BJ (cell line): ENCODE data around the gene ADAMTS19. TPM values are rescaled to one million over a fixed set of nuclear protein-coding genes. Genes with fewer than 3 reads are reported as not detected.
"Not testable (repeated sequence)": the region's sequence is repeated elsewhere in the genome, so short reads cannot be mapped to it uniquely, and the experiment has no call there.

Experiments
- CTCF ChIA-PET: fragments of 350-600 bp; formaldehyde crosslinking; extraction: SDS; loops from one replicate; lab custom pipeline; 2021; ENCODE audit warnings: antibody characterized with exemption, inconsistent platforms; lab: Yijun Ruan, JAX
- POLR2A ChIA-PET: fragments of 300-600 bp; sonication (Branson Sonifier 250); formaldehyde crosslinking; extraction: SDS; loops from one replicate; lab custom pipeline; 2021; ENCODE audit warnings: antibody characterized with exemption; lab: Charles Lee
- DNase-seq: peaks from one replicate; pipeline ENCODE4 v3.0.0-alpha.2; 2011; ENCODE audit warnings: low read depth
- H3K27me3 ChIP-seq: 2 replicates; pipeline ENCODE4 v1.6.0; 2011; ENCODE audit warnings: low read length; ENCODE audit not compliant: control insufficient read depth, insufficient read depth
- H3K36me3 ChIP-seq: 2 replicates; pipeline ENCODE4 v1.5.1; 2011; ENCODE audit warnings: low read length; ENCODE audit not compliant: control insufficient read depth, insufficient read depth
- H3K4me3 ChIP-seq: 2 replicates; pipeline ENCODE4 v1.5.1; 2011; ENCODE audit warnings: low read depth, mild to moderate bottlenecking, control low read depth, low read length
- polyA plus RNA-seq: library from polyadenylated mRNA; depleted of rRNA; stranded (reverse); fragments of >200 nt; gene quantifications from 2 replicates; pipeline ENCODE4 v1.2.3, GENCODE V29; 2011
- TF ChIP-seq, protein P1 (sequence below): IDR thresholded peaks from 2 replicates; pipeline ENCODE4 v1.5.1; 2011; ENCODE audit warnings: low read depth, mild to moderate bottlenecking, control low read depth, inconsistent platforms, low read length, moderate library complexity; ENCODE audit not compliant: insufficient read depth

ADAMTS19 gene
- polyA plus RNA-seq, 1 experiment: 0.34 TPM

DNA sequence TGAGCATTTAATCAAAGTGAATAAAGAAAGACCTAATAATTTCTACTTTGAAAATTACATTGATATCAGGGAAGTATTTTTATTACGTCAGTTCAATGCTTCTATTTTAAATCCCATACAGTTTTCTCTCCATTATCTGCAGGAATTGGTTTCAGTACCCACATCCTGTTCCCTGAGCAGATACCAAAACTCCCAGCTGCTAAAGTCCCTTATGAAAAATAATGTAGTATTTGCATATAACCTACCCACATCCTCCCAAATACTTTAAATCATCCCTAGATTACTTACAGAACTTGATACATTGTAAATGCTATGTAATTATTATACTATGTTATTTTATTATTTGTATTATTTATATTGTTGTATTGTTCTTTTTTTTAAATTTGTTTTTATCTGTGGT, 162.4 kb downstream of the ADAMTS19 start:
- H3K4me3 ChIP-seq: no peak overlapping the region
- ChIA-PET CTCF (no interaction called here), POLR2A (no interaction called here)
- DNase-seq: no peak
- TF ChIP-seq, protein P1, sequence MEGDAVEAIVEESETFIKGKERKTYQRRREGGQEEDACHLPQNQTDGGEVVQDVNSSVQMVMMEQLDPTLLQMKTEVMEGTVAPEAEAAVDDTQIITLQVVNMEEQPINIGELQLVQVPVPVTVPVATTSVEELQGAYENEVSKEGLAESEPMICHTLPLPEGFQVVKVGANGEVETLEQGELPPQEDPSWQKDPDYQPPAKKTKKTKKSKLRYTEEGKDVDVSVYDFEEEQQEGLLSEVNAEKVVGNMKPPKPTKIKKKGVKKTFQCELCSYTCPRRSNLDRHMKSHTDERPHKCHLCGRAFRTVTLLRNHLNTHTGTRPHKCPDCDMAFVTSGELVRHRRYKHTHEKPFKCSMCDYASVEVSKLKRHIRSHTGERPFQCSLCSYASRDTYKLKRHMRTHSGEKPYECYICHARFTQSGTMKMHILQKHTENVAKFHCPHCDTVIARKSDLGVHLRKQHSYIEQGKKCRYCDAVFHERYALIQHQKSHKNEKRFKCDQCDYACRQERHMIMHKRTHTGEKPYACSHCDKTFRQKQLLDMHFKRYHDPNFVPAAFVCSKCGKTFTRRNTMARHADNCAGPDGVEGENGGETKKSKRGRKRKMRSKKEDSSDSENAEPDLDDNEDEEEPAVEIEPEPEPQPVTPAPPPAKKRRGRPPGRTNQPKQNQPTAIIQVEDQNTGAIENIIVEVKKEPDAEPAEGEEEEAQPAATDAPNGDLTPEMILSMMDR: no peak
- no peaks in the 10 kb centered on the region for H3K36me3 ChIP-seq
- no peaks in the 10 kb centered on the region for H3K27me3 ChIP-seq

DNA sequence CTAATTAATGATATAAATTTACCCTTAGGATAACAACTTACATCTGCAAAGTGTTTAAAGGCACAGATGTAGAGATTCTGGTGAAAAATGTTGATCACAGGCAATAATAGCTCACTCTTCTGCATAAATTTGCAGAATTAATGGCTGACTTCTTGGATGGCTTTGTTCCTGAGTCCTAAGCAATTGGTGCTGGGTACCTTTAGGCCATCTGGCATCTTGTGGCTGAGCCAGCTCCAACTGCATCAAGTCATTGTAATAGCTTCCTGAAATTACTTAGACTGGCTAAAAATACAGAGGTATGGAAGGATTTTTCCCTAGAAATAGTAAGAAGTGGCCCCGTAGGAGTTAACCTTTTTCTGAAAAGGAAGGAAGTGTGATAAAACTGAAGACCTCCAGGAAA, 169.5 kb downstream of the ADAMTS19 start:
- DNase-seq: no peak
- no peaks in the 10 kb centered on the region for H3K36me3 ChIP-seq
- ChIA-PET CTCF (no interaction called here), POLR2A (no interaction called here)
- no peaks in the 10 kb centered on the region for H3K27me3 ChIP-seq
- TF ChIP-seq, protein P1: no peak
- H3K4me3 ChIP-seq: no peak overlapping the region

DNA sequence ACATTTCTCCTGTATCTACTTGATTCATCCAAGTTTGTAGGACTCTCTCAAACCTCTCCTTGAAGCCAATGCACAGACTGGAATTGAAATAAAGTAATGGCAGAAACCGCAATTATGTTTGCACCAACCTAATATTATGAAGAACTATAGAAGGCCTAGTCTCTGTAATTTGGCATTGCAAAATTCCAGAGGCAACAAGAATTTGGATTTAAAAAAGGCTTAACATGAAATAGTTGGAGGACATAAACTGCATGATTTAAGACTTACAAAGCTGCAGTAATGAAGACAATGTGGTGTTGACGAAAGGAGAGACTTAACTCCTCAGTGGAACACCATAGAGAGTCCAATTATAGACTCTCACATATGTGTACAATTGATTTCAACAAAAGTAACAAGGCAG, 170.0 kb downstream of the ADAMTS19 start:
- CTCF ChIA-PET: no interaction called here
- POLR2A ChIA-PET: no interaction called here
- Histone ChIP-seq H3K27me3 (no peaks in the 10 kb centered on the region), H3K4me3 (no peak overlapping the region), H3K36me3 (no peaks in the 10 kb centered on the region)
- TF ChIP-seq, protein P1: no peak
- no peak for DNase-seq

DNA sequence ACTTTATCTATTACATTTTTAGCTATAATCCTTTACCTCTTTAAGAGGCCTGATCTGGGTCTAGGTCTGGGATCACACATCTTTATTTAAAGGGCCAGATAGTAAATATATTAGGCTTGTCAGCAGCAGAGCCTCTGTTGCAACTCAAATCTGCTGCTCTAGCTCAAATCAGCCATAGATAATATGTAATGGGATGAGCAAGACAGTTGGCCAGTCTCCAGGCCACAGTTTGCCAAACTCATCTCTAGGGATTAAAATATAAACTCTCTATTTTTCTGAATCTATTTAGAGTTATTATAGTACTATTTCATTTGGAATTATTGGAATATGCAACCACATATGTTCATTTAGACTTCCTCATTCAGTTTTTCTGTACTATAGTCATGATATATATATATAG, 171.9 kb downstream of the ADAMTS19 start:
- ChIA-PET CTCF (no interaction called here), POLR2A (no interaction called here)
- H3K36me3 ChIP-seq: no peaks in the 10 kb centered on the region
- H3K4me3 ChIP-seq: no peak overlapping the region
- TF ChIP-seq, protein P1: no peak
- no peak for DNase-seq
- H3K27me3 ChIP-seq: no peaks in the 10 kb centered on the region

DNA sequence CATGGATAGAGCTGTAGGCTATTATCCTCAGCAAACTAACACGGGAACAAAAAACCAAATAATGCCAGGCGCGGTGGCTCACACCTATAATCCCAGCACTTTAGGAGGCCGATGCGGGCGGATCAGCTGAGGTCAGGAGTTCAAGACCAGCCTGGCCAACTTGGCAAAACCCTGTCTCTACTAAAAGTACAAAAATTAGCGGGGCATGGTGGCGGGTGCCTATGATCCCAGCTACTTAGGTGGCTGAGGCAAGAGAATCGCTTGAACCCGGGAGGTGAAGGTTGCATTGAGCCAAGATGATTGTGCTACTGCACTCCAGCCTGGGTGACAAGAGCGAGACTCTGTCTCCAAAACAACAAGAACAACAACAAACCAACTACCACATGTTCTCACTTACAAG, 177.4 kb downstream of the ADAMTS19 start:
- DNase-seq, H3K27me3 ChIP-seq, H3K36me3 ChIP-seq, H3K4me3 ChIP-seq, POLR2A ChIA-PET: not testable (repeated sequence)
- CTCF ChIA-PET: interaction anchor here (1.2 kb wide), 1 partner anchor 27 kb away, joined by 5 read pairs; no protein-coding TSS in a partner anchor

DNA sequence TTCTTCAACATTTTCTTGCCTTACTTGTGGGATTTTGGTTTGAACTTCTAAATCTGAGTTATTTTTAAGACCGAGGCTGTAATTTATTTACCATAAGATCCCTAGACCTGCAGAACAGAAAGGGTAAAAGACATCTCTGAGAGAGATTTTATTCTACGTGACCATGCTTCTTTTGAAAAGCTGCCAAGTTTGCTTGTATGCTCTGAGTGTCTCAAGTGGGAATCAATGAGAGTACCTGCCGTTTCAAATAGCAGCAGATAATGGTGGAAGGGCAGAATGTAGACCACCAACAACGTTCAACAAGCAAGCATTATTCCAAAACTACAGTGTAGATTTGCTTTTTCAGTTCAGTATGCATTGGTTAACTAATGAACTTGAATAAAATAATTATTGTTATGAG, 179.2 kb downstream of the ADAMTS19 start:
- DNase-seq: no peak
- ChIA-PET CTCF (no interaction called here), POLR2A (no interaction called here)
- no peaks in the 10 kb centered on the region for H3K27me3 ChIP-seq
- H3K4me3 ChIP-seq: no peak overlapping the region
- no peaks in the 10 kb centered on the region for H3K36me3 ChIP-seq
- TF ChIP-seq, protein P1: no peak
